ENCODE measurements around the gene PSG2. TPM values are rescaled to one million over a fixed set of nuclear protein-coding genes. Genes with fewer than 3 reads are reported as not detected.
"Not testable (repeated sequence)": the region's sequence is repeated elsewhere in the genome, so short reads cannot be mapped to it uniquely, and the experiment has no call there.

PSG2 gene
- total RNA-seq: not detected in 2 replicates
- not detected in 2 replicates for polyA plus RNA-seq

- H3K36me3 ChIP-seq (replicated peaks; ENCODE audit: insufficient read depth, low read depth); DNase-seq (ENCODE audit: low spot score); H4K20me1 ChIP-seq (ENCODE audit: insufficient read depth, poor library complexity, severe bottlenecking); H3K27ac ChIP-seq; H3K79me2 ChIP-seq; H3K4me2 ChIP-seq; H3K9me2 ChIP-seq (replicated peaks; ENCODE audit: insufficient read depth); H3K4me3 ChIP-seq; H3K27me3 ChIP-seq; H3K9me3 ChIP-seq (ENCODE audit: low read depth); H2AFZ ChIP-seq; H3K4me1 ChIP-seq (ENCODE audit: insufficient read depth): not testable (repeated sequence)
- 65% methylated on average over 2 of the region's 2 CpGs for WGBS (ENCODE audit: low lambda C conversion rate, missing lambda C conversion rate)
These were observed at the start of gene PSG2 for GRCh38 chr19:43082601-43083000. Gene PSG2, minus strand, starts transcription at chr19:43082701. Its CDS starts 132 bp downstream, at chr19:43082569.

- H3K4me1 ChIP-seq (ENCODE audit: insufficient read depth); H2AFZ ChIP-seq; H3K27me3 ChIP-seq; H4K20me1 ChIP-seq (ENCODE audit: insufficient read depth, poor library complexity, severe bottlenecking); H3K4me3 ChIP-seq; H3K27ac ChIP-seq; H3K9me2 ChIP-seq (replicated peaks; ENCODE audit: insufficient read depth); H3K36me3 ChIP-seq (replicated peaks; ENCODE audit: insufficient read depth, low read depth); H3K4me2 ChIP-seq; H3K79me2 ChIP-seq; DNase-seq (ENCODE audit: low spot score); H3K9me3 ChIP-seq (ENCODE audit: low read depth): not testable (repeated sequence)
- whole genome bisulfite sequencing (ENCODE audit: low lambda C conversion rate, missing lambda C conversion rate): 65% methylated on average over 8 of the region's 8 CpGs
These were observed 48.9 kb upstream of the PSG2 start for GRCh38 chr19:43131281-43131842.

GRCh38 chr19:43129197-43129596 lies 46.7 kb upstream of the PSG2 start:
- not testable (repeated sequence) for H3K36me3 ChIP-seq (replicated peaks; ENCODE audit: insufficient read depth, low read depth); H3K4me2 ChIP-seq; H3K27ac ChIP-seq; H3K9me2 ChIP-seq (replicated peaks; ENCODE audit: insufficient read depth); H4K20me1 ChIP-seq (ENCODE audit: insufficient read depth, poor library complexity, severe bottlenecking); H3K79me2 ChIP-seq; H3K27me3 ChIP-seq; H3K4me1 ChIP-seq (ENCODE audit: insufficient read depth); H2AFZ ChIP-seq; H3K9me3 ChIP-seq (ENCODE audit: low read depth); DNase-seq (ENCODE audit: low spot score); H3K4me3 ChIP-seq
- WGBS (ENCODE audit: low lambda C conversion rate, missing lambda C conversion rate): 76% methylated on average over 7 of the region's 7 CpGs

GRCh38 chr19:43127336-43127735 lies 44.8 kb upstream of the PSG2 start:
- not testable (repeated sequence) for H3K79me2 ChIP-seq; H2AFZ ChIP-seq; H3K36me3 ChIP-seq (replicated peaks; ENCODE audit: insufficient read depth, low read depth); H3K9me3 ChIP-seq (ENCODE audit: low read depth); H3K27ac ChIP-seq; H3K9me2 ChIP-seq (replicated peaks; ENCODE audit: insufficient read depth); H3K4me2 ChIP-seq; DNase-seq (ENCODE audit: low spot score); H3K4me1 ChIP-seq (ENCODE audit: insufficient read depth); H3K27me3 ChIP-seq; H3K4me3 ChIP-seq; H4K20me1 ChIP-seq (ENCODE audit: insufficient read depth, poor library complexity, severe bottlenecking)
- 38% methylated on average over 3 of the region's 3 CpGs for WGBS (ENCODE audit: low lambda C conversion rate, missing lambda C conversion rate)

GRCh38 chr19:43126720-43127119 lies 44.2 kb upstream of the PSG2 start:
- Histone ChIP-seq H4K20me1 (ENCODE audit: insufficient read depth, poor library complexity, severe bottlenecking) (no peaks in the 10 kb centered on the region), H3K79me2 (no peaks in the 10 kb centered on the region), H3K27me3 (no peaks in the 10 kb centered on the region), H2AFZ (no peak overlapping the region), H3K36me3 (replicated peaks; ENCODE audit: insufficient read depth, low read depth) (no peaks in the 10 kb centered on the region), H3K9me3 (ENCODE audit: low read depth) (no peaks in the 10 kb centered on the region), H3K4me2 (no peak overlapping the region), H3K4me3 (no peak overlapping the region), H3K27ac (no peak overlapping the region), H3K4me1 (ENCODE audit: insufficient read depth) (no peaks in the 10 kb centered on the region), H3K9me2 (replicated peaks; ENCODE audit: insufficient read depth) (no peaks in the 10 kb centered on the region)
- 63% methylated on average over 4 of the region's 4 CpGs for WGBS (ENCODE audit: low lambda C conversion rate, missing lambda C conversion rate)
- DNase-seq (ENCODE audit: low spot score): no peak
- TF ChIP-seq EZH2 (IDR thresholded peaks at IDR 0.05; ENCODE audit: borderline replicate concordance): no peak

GRCh38 chr19:43124360-43124759 lies 41.9 kb upstream of the PSG2 start:
- Histone ChIP-seq H3K4me3 (no peak overlapping the region), H3K79me2 (no peaks in the 10 kb centered on the region), H3K36me3 (replicated peaks; ENCODE audit: insufficient read depth, low read depth) (no peaks in the 10 kb centered on the region), H2AFZ (no peak overlapping the region), H3K4me2 (no peak overlapping the region), H3K27ac (no peak overlapping the region), H3K4me1 (ENCODE audit: insufficient read depth) (no peaks in the 10 kb centered on the region), H3K9me2 (replicated peaks; ENCODE audit: insufficient read depth) (no peaks in the 10 kb centered on the region), H3K27me3 (no peaks in the 10 kb centered on the region), H4K20me1 (ENCODE audit: insufficient read depth, poor library complexity, severe bottlenecking) (no peaks in the 10 kb centered on the region), H3K9me3 (ENCODE audit: low read depth) (no peaks in the 10 kb centered on the region)
- TF ChIP-seq CTCF (IDR thresholded peaks at IDR 0.05; ENCODE audit: poor library complexity) (no peak), EZH2 (IDR thresholded peaks at IDR 0.05; ENCODE audit: borderline replicate concordance) (no peak), EZH2phosphoT487 (IDR thresholded peaks at IDR 0.05; ENCODE audit: low read depth, severe bottlenecking, unreplicated experiment) (no peak)
- 42% methylated on average over 2 of the region's 2 CpGs for WGBS (ENCODE audit: low lambda C conversion rate, missing lambda C conversion rate)
- no peak for DNase-seq (ENCODE audit: low spot score)

GRCh38 chr19:43120433-43121026 lies 38.0 kb upstream of the PSG2 start:
- not testable (repeated sequence) for H3K4me1 ChIP-seq (ENCODE audit: insufficient read depth); H4K20me1 ChIP-seq (ENCODE audit: insufficient read depth, poor library complexity, severe bottlenecking); H3K36me3 ChIP-seq (replicated peaks; ENCODE audit: insufficient read depth, low read depth); H3K27ac ChIP-seq; H3K4me3 ChIP-seq; H3K9me3 ChIP-seq (ENCODE audit: low read depth); H2AFZ ChIP-seq; H3K79me2 ChIP-seq; H3K4me2 ChIP-seq; H3K27me3 ChIP-seq; H3K9me2 ChIP-seq (replicated peaks; ENCODE audit: insufficient read depth); DNase-seq (ENCODE audit: low spot score)
- WGBS (ENCODE audit: low lambda C conversion rate, missing lambda C conversion rate): 65% methylated on average over 11 of the region's 11 CpGs

- WGBS (ENCODE audit: low lambda C conversion rate, missing lambda C conversion rate): 72% methylated on average over 3 of the region's 3 CpGs
- H4K20me1 ChIP-seq (ENCODE audit: insufficient read depth, poor library complexity, severe bottlenecking); DNase-seq (ENCODE audit: low spot score); H3K36me3 ChIP-seq (replicated peaks; ENCODE audit: insufficient read depth, low read depth); H3K4me2 ChIP-seq; H3K4me3 ChIP-seq; H3K27ac ChIP-seq; H3K27me3 ChIP-seq; H2AFZ ChIP-seq; H3K79me2 ChIP-seq; H3K9me3 ChIP-seq (ENCODE audit: low read depth); H3K9me2 ChIP-seq (replicated peaks; ENCODE audit: insufficient read depth); H3K4me1 ChIP-seq (ENCODE audit: insufficient read depth): not testable (repeated sequence)
These were observed 37.0 kb upstream of the PSG2 start for GRCh38 chr19:43119526-43119925.

All from hepatocyte (in vitro differentiated cells).